Measurements from ENCODE around the gene CHRNB2. TPM values are rescaled to one million over a fixed set of nuclear protein-coding genes. Genes with fewer than 3 reads are reported as not detected.

The CHRNB2 gene
- total and polyA plus RNA-seq, 9 of the 15 experiments (the other 6 are each of a cell fraction or from before 2014, with no cell fraction given): 0.01 TPM; not detected in 8

DNA sequence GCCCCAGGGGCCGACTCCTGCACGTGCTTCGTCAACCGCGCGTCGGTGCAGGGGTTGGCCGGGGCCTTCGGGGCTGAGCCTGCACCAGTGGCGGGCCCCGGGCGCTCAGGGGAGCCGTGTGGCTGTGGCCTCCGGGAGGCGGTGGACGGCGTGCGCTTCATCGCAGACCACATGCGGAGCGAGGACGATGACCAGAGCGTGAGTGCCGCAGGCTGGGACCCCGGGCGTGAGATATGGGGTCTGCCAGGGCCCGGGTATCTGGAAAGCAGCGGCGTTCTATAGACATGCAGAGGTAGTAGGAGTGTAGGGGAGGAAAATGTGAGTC lies 4.3 kb downstream of the CHRNB2 start:
- TF ChIP-seq E2F6 (IDR thresholded peaks at IDR 0.05; ENCODE audit: borderline replicate concordance in 1 of 2, extremely low read depth in 1 of 2, insufficient read depth in 1 of 2, insufficient read length in 1 of 2, low read depth in 1 of 2, low read length in 1 of 2, poor library complexity in 1 of 2, severe bottlenecking in 1 of 2) (peak in 1 of 2 experiments; percentile 50), ZNF212 (CRISPR knock-in tag; IDR thresholded peaks at IDR 0.05) (no peak)
- ATAC-seq: no peak
- 26% methylated on average over 16 of the region's 29 CpGs for WGBS (ENCODE audit: insufficient coverage, low coverage, missing lambda C conversion rate)
- H3K4me1 ChIP-seq (replicated peaks in 1 of 2; ENCODE audit: control insufficient read depth in 2 of 2, insufficient read depth in 2 of 2, low read length in 2 of 2): peaks cover 0 to 17% of the 10 kb centered on the region in 2 experiments; a peak in 2 of 5 replicates
- peaks cover 14% of the 10 kb centered on the region for H4K20me1 ChIP-seq (replicated peaks; ENCODE audit: control insufficient read depth, insufficient read depth, low read length)
- H2AFZ ChIP-seq (ENCODE audit: low read depth, low read length): no peak overlapping the region
- intact Hi-C loops (cut with micrococcal nuclease) (no loop called here), in situ Hi-C loops (cut with MboI) (no loop called here)
- H3K79me2 ChIP-seq (ENCODE audit: control insufficient read depth, insufficient read depth, low read length): no peaks in the 10 kb centered on the region
- no peak for FAIRE-seq
- ChIA-PET POLR2A (no interaction called here), CTCF (ENCODE audit: low intra/inter-chr PET ratio) (no interaction called here)
- no peak overlapping the region for H3K4me3 ChIP-seq
- H3K27ac ChIP-seq (ENCODE audit: extremely low read depth, low read depth, low read length): no peak overlapping the region
- H3K9me1 ChIP-seq (ENCODE audit: control insufficient read depth, insufficient read depth, low read length): no peaks in the 10 kb centered on the region
- peaks cover 31 to 66% of the 10 kb centered on the region in 2 experiments; a peak in 4 of 5 replicates for H3K27me3 ChIP-seq (ENCODE audit: control insufficient read depth in 2 of 2, insufficient read depth in 2 of 2, low read length in 2 of 2)
- no peak overlapping the region for H3K9ac ChIP-seq (ENCODE audit: insufficient read depth in 1 of 2, low read depth in 2 of 2, low read length in 2 of 2)
- no peaks in the 10 kb centered on the region for H3K36me3 ChIP-seq (ENCODE audit: control insufficient read depth, insufficient read depth, low read length)
- BruUV-seq (replicated peaks): no TSS peak
- H3K9me3 ChIP-seq (replicated peaks; ENCODE audit: control insufficient read depth, insufficient read depth, low read depth, low read length): no peaks in the 10 kb centered on the region
- no peak overlapping the region for H3K4me2 ChIP-seq (ENCODE audit: insufficient read depth, low read length)
- no peak for DNase-seq (ENCODE audit: extremely low read depth in 1 of 4, low spot score in 3 of 4)

GRCh38 chr1:154572468-154573167 lies 5.0 kb downstream of the CHRNB2 start:
- Histone ChIP-seq H3K9me1 (ENCODE audit: control insufficient read depth, insufficient read depth, low read length) (no peaks in the 10 kb centered on the region), H3K27ac (ENCODE audit: extremely low read depth, low read depth, low read length) (no peak overlapping the region), H4K20me1 (replicated peaks; ENCODE audit: control insufficient read depth, insufficient read depth, low read length) (peaks cover 18% of the 10 kb centered on the region), H3K4me1 (replicated peaks in 1 of 2; ENCODE audit: control insufficient read depth in 2 of 2, insufficient read depth in 2 of 2, low read length in 2 of 2) (peaks cover 0 to 14% of the 10 kb centered on the region in 2 experiments; a peak in 2 of 5 replicates), H3K36me3 (ENCODE audit: control insufficient read depth, insufficient read depth, low read length) (no peaks in the 10 kb centered on the region), H3K79me2 (ENCODE audit: control insufficient read depth, insufficient read depth, low read length) (no peaks in the 10 kb centered on the region), H3K27me3 (ENCODE audit: control insufficient read depth in 2 of 2, insufficient read depth in 2 of 2, low read length in 2 of 2) (peaks cover 24 to 59% of the 10 kb centered on the region in 2 experiments; a peak in 4 of 5 replicates), H3K9ac (ENCODE audit: insufficient read depth in 1 of 2, low read depth in 2 of 2, low read length in 2 of 2) (no peak overlapping the region), H3K4me2 (ENCODE audit: insufficient read depth, low read length) (no peak overlapping the region), H3K4me3 (no peak overlapping the region), H3K9me3 (replicated peaks; ENCODE audit: control insufficient read depth, insufficient read depth, low read depth, low read length) (no peaks in the 10 kb centered on the region), H2AFZ (ENCODE audit: low read depth, low read length) (no peak overlapping the region)
- no TSS peak for BruUV-seq (replicated peaks)
- ATAC-seq (no peak), DNase-seq (ENCODE audit: extremely low read depth in 1 of 4, low spot score in 3 of 4) (peak in 1 of 4 experiments; percentile 34), FAIRE-seq (no peak)
- intact Hi-C loops (cut with micrococcal nuclease) (no loop called here), in situ Hi-C loops (cut with MboI) (no loop called here)
- ChIA-PET POLR2A (interaction anchor here (0.6 to 1.1 kb wide), 2 partner anchors 11 to 20 kb away, joined by 3 read pairs; no protein-coding TSS in a partner anchor), CTCF (ENCODE audit: low intra/inter-chr PET ratio) (no interaction called here)
- WGBS (ENCODE audit: insufficient coverage, low coverage, missing lambda C conversion rate): 9% methylated on average over 9 of the region's 10 CpGs
- TF ChIP-seq TFAM (CRISPR knock-in tag; conservative IDR thresholded peaks at IDR 0.05): no peak
- no peak for TF ChIP-seq ZNF699 (CRISPR knock-in tag; IDR thresholded peaks at IDR 0.05; ENCODE audit: insufficient replicate concordance)
- TF ChIP-seq HDAC2 (IDR thresholded peaks at IDR 0.05): no peak
- TF ChIP-seq, protein P1, sequence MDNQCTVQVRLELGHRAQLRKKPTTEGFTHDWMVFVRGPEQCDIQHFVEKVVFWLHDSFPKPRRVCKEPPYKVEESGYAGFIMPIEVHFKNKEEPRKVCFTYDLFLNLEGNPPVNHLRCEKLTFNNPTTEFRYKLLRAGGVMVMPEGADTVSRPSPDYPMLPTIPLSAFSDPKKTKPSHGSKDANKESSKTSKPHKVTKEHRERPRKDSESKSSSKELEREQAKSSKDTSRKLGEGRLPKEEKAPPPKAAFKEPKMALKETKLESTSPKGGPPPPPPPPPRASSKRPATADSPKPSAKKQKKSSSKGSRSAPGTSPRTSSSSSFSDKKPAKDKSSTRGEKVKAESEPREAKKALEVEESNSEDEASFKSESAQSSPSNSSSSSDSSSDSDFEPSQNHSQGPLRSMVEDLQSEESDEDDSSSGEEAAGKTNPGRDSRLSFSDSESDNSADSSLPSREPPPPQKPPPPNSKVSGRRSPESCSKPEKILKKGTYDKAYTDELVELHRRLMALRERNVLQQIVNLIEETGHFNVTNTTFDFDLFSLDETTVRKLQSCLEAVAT (IDR thresholded peaks at IDR 0.05): no peak
- TF ChIP-seq RFX1 (IDR thresholded peaks at IDR 0.05): peak; percentile 77
- peak; percentile 59; the same call in 1 of the 2 replicates for TF ChIP-seq RFX5 (IDR thresholded peaks at IDR 0.05; ENCODE audit: low read depth, low read length)
- no peak for TF ChIP-seq TSC22D4 (tag; IDR thresholded peaks at IDR 0.05)
- no peak for TF ChIP-seq CHD2 (IDR thresholded peaks at IDR 0.05; ENCODE audit: low read depth, low read length)
- TF ChIP-seq ZNF830 (CRISPR knock-in tag; IDR thresholded peaks at IDR 0.05): no peak
- no peak for TF ChIP-seq HMG20B (CRISPR knock-in tag; IDR thresholded peaks at IDR 0.05)
- TF ChIP-seq PML (IDR thresholded peaks at IDR 0.05; ENCODE audit: low read length): no peak
- no peak for TF ChIP-seq BCL6 (CRISPR knock-in tag; IDR thresholded peaks at IDR 0.05)
